OCI-LY7 (cell line): ENCODE measurements around the gene BAIAP2.

Experiments
- EZH2phosphoT487 ChIP-seq: fragments of 200-600 bp; sonication (generic); IDR thresholded peaks from 2 replicates; pipeline ENCODE4 v1.6.1; 2018; ENCODE audit warnings: low read depth, borderline replicate concordance, mild to moderate bottlenecking, mixed run types, antibody characterized with exemption, low read length, moderate library complexity, mixed read lengths
- TF ChIP-seq, protein P1 (sequence below): fragments of 200-600 bp; sonication (generic); conservative IDR thresholded peaks from 2 replicates; pipeline ENCODE4 v1.5.1; 2014; ENCODE audit warnings: mild to moderate bottlenecking, antibody characterized with exemption, low read length, moderate library complexity, mixed read lengths

DNA sequence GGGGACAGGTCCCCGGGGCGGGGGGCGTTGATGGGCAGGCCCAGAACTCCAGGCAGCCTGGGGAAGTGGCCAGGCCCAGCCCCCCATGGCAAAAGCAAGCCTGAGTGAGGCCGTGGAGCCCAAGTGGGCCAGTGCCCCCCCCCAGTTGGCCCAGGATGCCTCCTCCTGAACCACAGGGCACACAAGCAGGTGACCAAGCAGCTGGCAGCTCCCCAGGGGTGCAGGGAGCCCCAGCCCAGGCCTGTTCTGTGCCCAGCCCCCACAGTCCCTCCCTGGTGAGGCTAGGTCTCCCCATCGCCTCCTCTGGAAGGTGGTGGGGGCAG is 92.1 kb downstream of the BAIAP2 start:
- TF ChIP-seq, protein P1, sequence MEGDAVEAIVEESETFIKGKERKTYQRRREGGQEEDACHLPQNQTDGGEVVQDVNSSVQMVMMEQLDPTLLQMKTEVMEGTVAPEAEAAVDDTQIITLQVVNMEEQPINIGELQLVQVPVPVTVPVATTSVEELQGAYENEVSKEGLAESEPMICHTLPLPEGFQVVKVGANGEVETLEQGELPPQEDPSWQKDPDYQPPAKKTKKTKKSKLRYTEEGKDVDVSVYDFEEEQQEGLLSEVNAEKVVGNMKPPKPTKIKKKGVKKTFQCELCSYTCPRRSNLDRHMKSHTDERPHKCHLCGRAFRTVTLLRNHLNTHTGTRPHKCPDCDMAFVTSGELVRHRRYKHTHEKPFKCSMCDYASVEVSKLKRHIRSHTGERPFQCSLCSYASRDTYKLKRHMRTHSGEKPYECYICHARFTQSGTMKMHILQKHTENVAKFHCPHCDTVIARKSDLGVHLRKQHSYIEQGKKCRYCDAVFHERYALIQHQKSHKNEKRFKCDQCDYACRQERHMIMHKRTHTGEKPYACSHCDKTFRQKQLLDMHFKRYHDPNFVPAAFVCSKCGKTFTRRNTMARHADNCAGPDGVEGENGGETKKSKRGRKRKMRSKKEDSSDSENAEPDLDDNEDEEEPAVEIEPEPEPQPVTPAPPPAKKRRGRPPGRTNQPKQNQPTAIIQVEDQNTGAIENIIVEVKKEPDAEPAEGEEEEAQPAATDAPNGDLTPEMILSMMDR, result no peak
- no peak for TF ChIP-seq EZH2phosphoT487
